DND-41 (cell line): ENCODE measurements around the gene HRH1.

Source experiments
- CTCF ChIP-seq: IDR thresholded peaks from 2 replicates; pipeline ENCODE4 v1.5.1; 2012; ENCODE audit warnings: borderline replicate concordance, low read length, moderate library complexity, mild to moderate bottlenecking; ENCODE audit not compliant: poor library complexity, severe bottlenecking; ENCODE audit errors: extremely low read depth
- EZH2 ChIP-seq: IDR thresholded peaks from 3 replicates; pipeline ENCODE4 v1.6.1; 2012; ENCODE audit warnings: borderline replicate concordance, low read depth, mild to moderate bottlenecking, moderate library complexity, low read length, inconsistent platforms; ENCODE audit not compliant: severe bottlenecking

DNA sequence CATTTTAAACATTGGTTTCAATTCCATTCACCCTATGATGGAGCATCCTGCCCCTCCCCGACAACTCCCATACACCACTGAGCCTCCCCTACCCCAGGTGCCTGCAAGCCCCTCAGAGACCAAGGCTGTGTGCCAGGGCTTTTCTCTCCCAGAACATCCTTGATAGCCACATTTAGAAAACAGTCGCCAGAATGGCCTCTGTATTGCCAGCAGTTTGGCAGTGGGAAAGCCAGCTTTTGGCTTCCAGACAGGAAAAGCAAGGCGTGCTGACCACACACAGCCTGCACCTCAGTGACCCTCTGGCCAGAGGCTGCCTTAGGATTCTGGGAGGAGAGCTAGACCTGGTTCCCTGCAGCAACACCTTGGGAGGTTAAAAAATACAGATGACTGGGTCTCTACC is 18.2 kb upstream of the HRH1 start:
- TF ChIP-seq CTCF: no peak
- TF ChIP-seq EZH2: no peak
